HCT116 (cell line): Measurements from ENCODE around the gene ESR2. TPM values are rescaled to one million over a fixed set of nuclear protein-coding genes. Genes with fewer than 3 reads are reported as not detected.

Experiments used
- ATAC-seq: fragments of 200-7000 bp; cut with Tn5 transposase; 2 replicates; pipeline ENCODE4 v1.9.1; 2020; ENCODE audit warnings: mild to moderate bottlenecking, moderate library complexity
- BruUV-seq: library from RNA; stranded (reverse); fragments of 400-500 nt; replicated peaks from 2 replicates; lab custom pipeline; 2021; lab: Mats Ljungman, UMichigan
- CTCF ChIA-PET: fragments of 300-600 bp; sonication (Branson Sonifier 250); formaldehyde crosslinking; loops from one replicate; lab custom pipeline; 2021; ENCODE audit warnings: antibody characterized with exemption; lab: Charles Lee
- POLR2A ChIA-PET: fragments of 300-600, 350-600 bp; sonication (Branson Sonifier 250); formaldehyde crosslinking; loops from one replicate; lab custom pipeline; 2021; ENCODE audit warnings: antibody characterized with exemption; lab: Charles Lee
- RAD21 ChIA-PET, 2 experiments: fragments of 300-600 bp; sonication (Branson Sonifier 250); formaldehyde crosslinking; loops; one replicate each; lab custom pipeline; 2023; ENCODE audit warnings: low total read pairs in 2 of 2; ENCODE audit not compliant: uncharacterized antibody in 2 of 2, unreplicated experiment in 2 of 2, low non-redundant PET in 1 of 2; lab: Charles Lee
- DNase-seq: peaks from one replicate; pipeline ENCODE4 v3.0.0-alpha.2; 2010; ENCODE audit warnings: low read depth, low spot score
- H2AFZ ChIP-seq: fragments of 200-600 bp; shearing (Covaris generic), sonication (generic); 2 replicates; pipeline ENCODE4 v1.6.1; 2017; ENCODE audit warnings: low read depth, mixed run types, mixed read lengths, antibody characterized with exemption, low read length; ENCODE audit not compliant: poor library complexity, severe bottlenecking
- H3K27ac ChIP-seq: 2 replicates; pipeline ENCODE4 v1.5.1; 2012; ENCODE audit warnings: low read depth, low read length
- H3K27me3 ChIP-seq: fragments of 200-600 bp; sonication (generic); 2 replicates; pipeline ENCODE4 v1.6.1; 2016; ENCODE audit warnings: mixed run types, low read length, mixed read lengths; ENCODE audit not compliant: insufficient read depth
- H3K36me3 ChIP-seq, 2 experiments: fragments of 200-500 bp in 1 of 2; fragments of 200-600 bp in 1 of 2; sonication (Bioruptor generic) in 1 of 2; sonication (generic) in 1 of 2; 2 replicates each; pipeline versions ENCODE4 v1.5.1 to v1.6.1; 2014 to 2016; ENCODE audit warnings: low read length in 2 of 2, inconsistent platforms in 1 of 2, mixed read lengths in 1 of 2, mixed run types in 1 of 2; ENCODE audit not compliant: insufficient read depth in 2 of 2, control insufficient read depth in 1 of 2
- H3K4me1 ChIP-seq, 2 experiments: fragments of 200-600 bp in 1 of 2; sonication (generic) in 1 of 2; 2 replicates each; pipeline versions ENCODE4 v1.5.1 to v1.6.1; 2012 to 2017; ENCODE audit warnings: low read length in 2 of 2, inconsistent platforms in 1 of 2, mild to moderate bottlenecking in 1 of 2, mixed read lengths in 1 of 2, mixed run types in 1 of 2, moderate library complexity in 1 of 2; ENCODE audit not compliant: insufficient read depth in 2 of 2, control insufficient read depth in 1 of 2
- H3K4me2 ChIP-seq: fragments of 200-600 bp; sonication (generic); 2 replicates; pipeline ENCODE4 v1.6.1; 2017; ENCODE audit warnings: mixed run types, low read length, mixed read lengths
- H3K4me3 ChIP-seq, 2 experiments: fragments of 200-600 bp in 1 of 2; sonication (generic) in 1 of 2; replicated peaks in 1 of 2; 2 replicates each; pipeline ENCODE4 v1.5.1; 2011 to 2016; ENCODE audit warnings: low read length in 2 of 2, control low read depth in 1 of 2, low read depth in 1 of 2, mild to moderate bottlenecking in 1 of 2, mixed read lengths in 1 of 2, mixed run types in 1 of 2
- H3K79me2 ChIP-seq: fragments of 200-600 bp; sonication (generic); 2 replicates; pipeline ENCODE4 v1.6.1; 2017; ENCODE audit warnings: mild to moderate bottlenecking, mixed run types, low read length, moderate library complexity, mixed read lengths; ENCODE audit not compliant: insufficient read depth
- H3K9ac ChIP-seq: fragments of 200-600 bp; sonication (generic); 2 replicates; pipeline ENCODE4 v1.6.1; 2016; ENCODE audit warnings: low read length, mixed read lengths
- H3K9me2 ChIP-seq: fragments of 200-600 bp; sonication (generic), shearing (Covaris generic); 2 replicates; pipeline ENCODE4 v1.6.1; 2017; ENCODE audit warnings: mixed run types, mild to moderate bottlenecking, moderate library complexity; ENCODE audit not compliant: insufficient read depth
- H3K9me3 ChIP-seq, 2 experiments: fragments of 200-500 bp in 1 of 2; fragments of 200-600 bp in 1 of 2; sonication (Bioruptor generic) in 1 of 2; sonication (generic) in 1 of 2; 2 replicates each; pipeline ENCODE4 v1.6.1; 2014 to 2017; ENCODE audit warnings: low read length in 2 of 2, mixed read lengths in 2 of 2, inconsistent platforms in 1 of 2, low read depth in 1 of 2, mild to moderate bottlenecking in 1 of 2, mixed run types in 1 of 2, moderate library complexity in 1 of 2; ENCODE audit not compliant: control insufficient read depth in 1 of 2, insufficient read depth in 1 of 2
- H4K20me1 ChIP-seq: fragments of 200-600 bp; sonication (generic), shearing (Covaris generic); 2 replicates; pipeline ENCODE4 v1.6.1; 2017; ENCODE audit warnings: mixed run types, mild to moderate bottlenecking, moderate library complexity; ENCODE audit not compliant: insufficient read depth
- CEBPB ChIP-seq: IDR thresholded peaks from 2 replicates; pipeline ENCODE4 v1.6.1; 2012; ENCODE audit warnings: low read depth
- EGR1 ChIP-seq: IDR thresholded peaks from 2 replicates; pipeline ENCODE4 v1.6.1; 2012; ENCODE audit warnings: low read depth
- ELF1 ChIP-seq: IDR thresholded peaks from 2 replicates; pipeline ENCODE4 v1.6.1; 2012; ENCODE audit warnings: low read depth, borderline replicate concordance
- EZH2phosphoT487 ChIP-seq: fragments of 200-600 bp; IDR thresholded peaks from 2 replicates; pipeline ENCODE4 v1.6.1; 2018; ENCODE audit warnings: antibody characterized with exemption, borderline replicate concordance
- JUND ChIP-seq: IDR thresholded peaks from 2 replicates; pipeline ENCODE4 v1.6.1; 2012
- POLR2AphosphoS5 ChIP-seq: IDR thresholded peaks from 2 replicates; pipeline ENCODE4 v1.6.1; 2011; ENCODE audit warnings: mild to moderate bottlenecking, low read depth, low read length, moderate library complexity
- SP1 ChIP-seq: IDR thresholded peaks from 2 replicates; pipeline ENCODE4 v1.6.1; 2012; ENCODE audit warnings: low read depth
- TCF7L2 ChIP-seq: IDR thresholded peaks from 2 replicates; pipeline ENCODE4 v1.7.0; 2011; ENCODE audit warnings: borderline replicate concordance, inconsistent platforms; ENCODE audit not compliant: insufficient read depth, insufficient read length; ENCODE audit errors: extremely low read depth
- YY1 ChIP-seq: IDR thresholded peaks from 2 replicates; pipeline ENCODE4 v1.6.1; 2011; ENCODE audit warnings: low read length, low read depth, moderate library complexity, mild to moderate bottlenecking; ENCODE audit not compliant: insufficient replicate concordance; ENCODE audit errors: extremely low read depth
- ZFX ChIP-seq: fragments of 450-650 bp; IDR thresholded peaks from 2 replicates; pipeline ENCODE4 v1.6.1; 2017
- ZNF274 ChIP-seq: fragments of 200-500 bp; sonication (Bioruptor generic); IDR thresholded peaks from 2 replicates; pipeline ENCODE4 v1.6.1; 2014; ENCODE audit warnings: mild to moderate bottlenecking, low read depth, low read length, inconsistent platforms
- intact Hi-C: fragments of 100-400 bp; cut with micrococcal nuclease; formaldehyde crosslinking; loops from 2 replicates; pipeline ENCODE4 v1.10.0; 2022
- total RNA-seq: library from RNA; stranded (reverse); gene quantifications from one replicate; pipeline ENCODE4 v1.2.1, GENCODE V29; 2021; ENCODE audit not compliant: unreplicated experiment
- TF ChIP-seq, protein P1 (sequence below): IDR thresholded peaks from 2 replicates; pipeline ENCODE4 v1.6.1; 2012
- TF ChIP-seq, protein P2 (sequence below): IDR thresholded peaks from 2 replicates; pipeline ENCODE4 v1.6.1; 2012; ENCODE audit warnings: low read depth
- TF ChIP-seq, protein P3 (sequence below): IDR thresholded peaks from 2 replicates; pipeline ENCODE4 v1.6.1; 2012
- TF ChIP-seq, protein P4 (sequence below), 3 experiments: fragments of 200-600 bp in 1 of 3; sonication (generic) in 1 of 3; IDR thresholded peaks in 2 of 3; conservative IDR thresholded peaks in 1 of 3; 2 replicates each; pipeline ENCODE4 v1.5.1; 2012 to 2017; ENCODE audit warnings: low read depth in 2 of 3, low read length in 2 of 3, antibody characterized with exemption in 1 of 3, borderline replicate concordance in 1 of 3, control low read depth in 1 of 3, mild to moderate bottlenecking in 1 of 3, mixed read lengths in 1 of 3, mixed run types in 1 of 3, moderate library complexity in 1 of 3; ENCODE audit not compliant: insufficient read depth in 1 of 3

Gene ESR2
- total RNA-seq, 1 experiment from 2014 or later = 0.32 TPM

DNA sequence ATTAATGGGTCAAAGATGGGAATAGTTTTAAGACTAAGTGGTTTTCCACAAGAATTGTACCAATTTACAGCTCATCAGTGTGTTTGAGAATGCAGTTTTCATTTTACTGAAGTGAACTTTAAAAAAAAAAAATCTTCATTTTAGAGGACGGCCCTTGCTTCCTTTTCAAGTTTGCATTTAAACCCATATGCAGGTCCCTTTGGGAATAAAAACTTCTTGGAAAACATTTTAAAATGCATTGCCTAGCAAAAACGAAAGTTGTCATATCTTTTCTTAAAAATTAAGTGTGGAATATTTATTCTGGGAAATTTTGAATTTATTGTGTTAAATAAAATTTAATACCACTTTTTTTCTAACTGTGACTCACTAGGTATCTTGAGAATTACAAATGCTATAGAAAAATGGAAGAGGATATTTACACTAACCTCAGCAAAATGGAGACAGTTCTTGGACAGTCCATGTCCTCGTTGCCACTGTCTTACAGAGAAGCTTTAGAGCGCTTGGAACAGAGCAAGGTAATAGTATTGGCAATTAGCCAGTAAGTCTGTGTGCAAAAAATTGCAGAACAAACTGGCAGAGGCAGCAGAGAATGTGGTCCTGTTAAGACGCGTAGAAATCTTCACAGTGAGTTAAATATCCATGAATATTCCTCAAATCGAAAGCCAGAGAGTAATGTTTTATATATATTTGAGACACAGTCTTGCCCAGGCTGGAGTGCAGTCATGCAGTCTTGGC, 231.6 kb downstream of the ESR2 start:
- TF ChIP-seq CEBPB = no peak
- H3K4me2 ChIP-seq = no peak overlapping the region
- intact Hi-C loops = no loop called here
- H3K4me1 ChIP-seq = peaks cover 18% of the 10 kb centered on the region in 2 experiments
- ATAC-seq (no peak), DNase-seq (no peak)
- H4K20me1 ChIP-seq = no peaks in the 10 kb centered on the region
- H3K79me2 ChIP-seq = no peaks in the 10 kb centered on the region
- CTCF ChIA-PET = no interaction called here
- no peak overlapping the region for H3K4me3 ChIP-seq
- no peaks in the 10 kb centered on the region for H3K36me3 ChIP-seq
- no peak overlapping the region for H2AFZ ChIP-seq
- no peaks in the 10 kb centered on the region for H3K27me3 ChIP-seq
- no TSS peak for BruUV-seq
- no peaks in the 10 kb centered on the region for H3K9me2 ChIP-seq
- RAD21 ChIA-PET = no interaction called here
- POLR2A ChIA-PET = no interaction called here
- no peaks in the 10 kb centered on the region for H3K9me3 ChIP-seq
- no peak overlapping the region for H3K27ac ChIP-seq
- H3K9ac ChIP-seq = no peak overlapping the region

DNA sequence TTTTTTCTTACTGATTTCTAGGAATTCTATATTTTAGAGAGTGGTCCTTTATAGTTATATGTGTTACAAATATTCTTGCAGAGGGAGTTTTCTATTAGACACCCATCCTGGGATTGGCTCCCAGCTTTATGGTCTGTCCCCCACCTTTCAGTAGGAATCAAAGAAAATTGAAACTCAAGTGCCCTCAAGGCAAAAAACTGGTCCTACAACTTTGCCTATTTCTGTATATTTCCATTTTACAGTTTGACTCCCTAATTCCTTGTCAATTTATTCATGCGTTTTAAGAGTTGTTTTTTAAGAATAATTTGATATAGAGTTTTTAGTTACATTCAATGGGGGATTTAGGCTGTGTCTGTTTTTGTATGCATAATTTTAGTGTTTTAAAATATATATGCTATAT, 232.5 kb downstream of the ESR2 start:
- Histone ChIP-seq H3K79me2 (no peaks in the 10 kb centered on the region), H3K4me3 (no peak overlapping the region), H3K36me3 (no peaks in the 10 kb centered on the region), H4K20me1 (no peaks in the 10 kb centered on the region), H3K4me1 (peaks cover 18% of the 10 kb centered on the region in 2 experiments), H3K9me3 (no peaks in the 10 kb centered on the region), H3K27ac (no peak overlapping the region), H3K9ac (no peak overlapping the region)
- ChIA-PET RAD21 (no interaction called here), CTCF (no interaction called here)
- intact Hi-C loops = no loop called here
- no peak for DNase-seq
- TF ChIP-seq SP1 (no peak), EGR1 (no peak), TCF7L2 (no peak), ZNF274 (no peak), YY1 (no peak), ZFX (no peak), EZH2phosphoT487 (no peak), JUND (no peak), POLR2AphosphoS5 (no peak), ELF1 (no peak)
- TF ChIP-seq, protein P1, sequence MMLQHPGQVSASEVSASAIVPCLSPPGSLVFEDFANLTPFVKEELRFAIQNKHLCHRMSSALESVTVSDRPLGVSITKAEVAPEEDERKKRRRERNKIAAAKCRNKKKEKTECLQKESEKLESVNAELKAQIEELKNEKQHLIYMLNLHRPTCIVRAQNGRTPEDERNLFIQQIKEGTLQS = no peak
- TF ChIP-seq, protein P2, sequence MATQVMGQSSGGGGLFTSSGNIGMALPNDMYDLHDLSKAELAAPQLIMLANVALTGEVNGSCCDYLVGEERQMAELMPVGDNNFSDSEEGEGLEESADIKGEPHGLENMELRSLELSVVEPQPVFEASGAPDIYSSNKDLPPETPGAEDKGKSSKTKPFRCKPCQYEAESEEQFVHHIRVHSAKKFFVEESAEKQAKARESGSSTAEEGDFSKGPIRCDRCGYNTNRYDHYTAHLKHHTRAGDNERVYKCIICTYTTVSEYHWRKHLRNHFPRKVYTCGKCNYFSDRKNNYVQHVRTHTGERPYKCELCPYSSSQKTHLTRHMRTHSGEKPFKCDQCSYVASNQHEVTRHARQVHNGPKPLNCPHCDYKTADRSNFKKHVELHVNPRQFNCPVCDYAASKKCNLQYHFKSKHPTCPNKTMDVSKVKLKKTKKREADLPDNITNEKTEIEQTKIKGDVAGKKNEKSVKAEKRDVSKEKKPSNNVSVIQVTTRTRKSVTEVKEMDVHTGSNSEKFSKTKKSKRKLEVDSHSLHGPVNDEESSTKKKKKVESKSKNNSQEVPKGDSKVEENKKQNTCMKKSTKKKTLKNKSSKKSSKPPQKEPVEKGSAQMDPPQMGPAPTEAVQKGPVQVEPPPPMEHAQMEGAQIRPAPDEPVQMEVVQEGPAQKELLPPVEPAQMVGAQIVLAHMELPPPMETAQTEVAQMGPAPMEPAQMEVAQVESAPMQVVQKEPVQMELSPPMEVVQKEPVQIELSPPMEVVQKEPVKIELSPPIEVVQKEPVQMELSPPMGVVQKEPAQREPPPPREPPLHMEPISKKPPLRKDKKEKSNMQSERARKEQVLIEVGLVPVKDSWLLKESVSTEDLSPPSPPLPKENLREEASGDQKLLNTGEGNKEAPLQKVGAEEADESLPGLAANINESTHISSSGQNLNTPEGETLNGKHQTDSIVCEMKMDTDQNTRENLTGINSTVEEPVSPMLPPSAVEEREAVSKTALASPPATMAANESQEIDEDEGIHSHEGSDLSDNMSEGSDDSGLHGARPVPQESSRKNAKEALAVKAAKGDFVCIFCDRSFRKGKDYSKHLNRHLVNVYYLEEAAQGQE = no peak
- TF ChIP-seq, protein P3, sequence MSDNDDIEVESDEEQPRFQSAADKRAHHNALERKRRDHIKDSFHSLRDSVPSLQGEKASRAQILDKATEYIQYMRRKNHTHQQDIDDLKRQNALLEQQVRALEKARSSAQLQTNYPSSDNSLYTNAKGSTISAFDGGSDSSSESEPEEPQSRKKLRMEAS = no peak
- TF ChIP-seq, protein P4, sequence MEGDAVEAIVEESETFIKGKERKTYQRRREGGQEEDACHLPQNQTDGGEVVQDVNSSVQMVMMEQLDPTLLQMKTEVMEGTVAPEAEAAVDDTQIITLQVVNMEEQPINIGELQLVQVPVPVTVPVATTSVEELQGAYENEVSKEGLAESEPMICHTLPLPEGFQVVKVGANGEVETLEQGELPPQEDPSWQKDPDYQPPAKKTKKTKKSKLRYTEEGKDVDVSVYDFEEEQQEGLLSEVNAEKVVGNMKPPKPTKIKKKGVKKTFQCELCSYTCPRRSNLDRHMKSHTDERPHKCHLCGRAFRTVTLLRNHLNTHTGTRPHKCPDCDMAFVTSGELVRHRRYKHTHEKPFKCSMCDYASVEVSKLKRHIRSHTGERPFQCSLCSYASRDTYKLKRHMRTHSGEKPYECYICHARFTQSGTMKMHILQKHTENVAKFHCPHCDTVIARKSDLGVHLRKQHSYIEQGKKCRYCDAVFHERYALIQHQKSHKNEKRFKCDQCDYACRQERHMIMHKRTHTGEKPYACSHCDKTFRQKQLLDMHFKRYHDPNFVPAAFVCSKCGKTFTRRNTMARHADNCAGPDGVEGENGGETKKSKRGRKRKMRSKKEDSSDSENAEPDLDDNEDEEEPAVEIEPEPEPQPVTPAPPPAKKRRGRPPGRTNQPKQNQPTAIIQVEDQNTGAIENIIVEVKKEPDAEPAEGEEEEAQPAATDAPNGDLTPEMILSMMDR (IDR thresholded peaks at IDR 0.05 in 2 of 3, conservative IDR thresholded peaks at IDR 0.05 in 1 of 3; ENCODE audit: borderline replicate concordance in 1 of 3, insufficient read depth in 1 of 3, low read depth in 2 of 3, low read length in 2 of 3) = no peak
- TF ChIP-seq, all 23 proteins: peak for 0
- BruUV-seq = no TSS peak
- Histone ChIP-seq H2AFZ (no peak overlapping the region), H3K4me2 (no peak overlapping the region), H3K27me3 (no peaks in the 10 kb centered on the region), H3K9me2 (no peaks in the 10 kb centered on the region)
- no peak for ATAC-seq
- POLR2A ChIA-PET = no interaction called here
